WTC11 (cell line): Measurements from ENCODE around the gene AGTRAP. TPM values are rescaled to one million over a fixed set of nuclear protein-coding genes. Genes with fewer than 3 reads are reported as not detected.

Experiments used
- ATAC-seq: fragments of 200-7000 bp; cut with Tn5 transposase; 2 replicates; pipeline ENCODE4 v1.10.0; 2021; ENCODE audit warnings: mild to moderate bottlenecking, moderate library complexity
- CTCF ChIA-PET: fragments of 300-600 bp; sonication (Branson Sonifier 250); formaldehyde crosslinking; loops from one replicate; lab custom pipeline; 2021; ENCODE audit warnings: antibody characterized with exemption; lab: Charles Lee
- POLR2A ChIA-PET: fragments of 350-600 bp; sonication (Branson Sonifier 250); formaldehyde crosslinking; loops from one replicate; lab custom pipeline; 2021; ENCODE audit warnings: antibody characterized with exemption; lab: Charles Lee
- DNase-seq: peaks from one replicate; pipeline ENCODE4 v3.0.0; 2021; ENCODE audit warnings: low spot score
- H3K27ac Mint-ChIP-seq: 2 replicates; pipeline ENCODE4 v1.8.0; 2021; ENCODE audit warnings: mixed read lengths
- H3K27me3 Mint-ChIP-seq: 2 replicates; pipeline ENCODE4 v1.8.0; 2021; ENCODE audit warnings: low read depth, mild to moderate bottlenecking, moderate library complexity, mixed read lengths
- H3K36me3 Mint-ChIP-seq: 2 replicates; pipeline ENCODE4 v1.8.0; 2021; ENCODE audit warnings: mixed read lengths
- H3K4me1 Mint-ChIP-seq: 2 replicates; pipeline ENCODE4 v1.8.0; 2022; ENCODE audit warnings: mixed read lengths
- H3K4me3 Mint-ChIP-seq: 2 replicates; pipeline ENCODE4 v1.8.0; 2021; ENCODE audit warnings: mild to moderate bottlenecking, moderate library complexity, mixed read lengths
- H3K9me3 Mint-ChIP-seq: 2 replicates; pipeline ENCODE4 v1.8.0; 2021; ENCODE audit warnings: mixed read lengths
- ATF3 ChIP-seq: sonication (generic); formaldehyde crosslinking; conservative IDR thresholded peaks from 2 replicates; pipeline ENCODE4 v1.8.1; 2022; ENCODE audit warnings: mild to moderate bottlenecking, missing genetic modification reagents
- ATF6 ChIP-seq: sonication (generic); formaldehyde crosslinking; IDR thresholded peaks from 2 replicates; pipeline ENCODE4 v1.8.1; 2023; ENCODE audit warnings: mild to moderate bottlenecking, missing genetic modification reagents
- CDX4 ChIP-seq: fragments of 250-450 bp; sonication (Bioruptor Pico); IDR thresholded peaks from 2 replicates; pipeline ENCODE4 v1.9.0; 2021; ENCODE audit warnings: moderate library complexity, mild to moderate bottlenecking, inconsistent platforms, borderline replicate concordance
- ELF4 ChIP-seq: sonication (generic); formaldehyde crosslinking; IDR thresholded peaks from 2 replicates; pipeline ENCODE4 v1.8.1; 2022; ENCODE audit warnings: low read depth, mild to moderate bottlenecking, moderate library complexity, missing genetic modification reagents
- GABPB1 ChIP-seq: sonication (generic); formaldehyde crosslinking; IDR thresholded peaks from 2 replicates; pipeline ENCODE4 v1.8.1; 2023; ENCODE audit warnings: mild to moderate bottlenecking, missing genetic modification reagents
- JUN ChIP-seq: sonication (generic); formaldehyde crosslinking; IDR thresholded peaks from 2 replicates; pipeline ENCODE4 v1.8.0; 2023; ENCODE audit warnings: mild to moderate bottlenecking, missing genetic modification reagents
- MXD4 ChIP-seq: fragments of 250-450 bp; sonication (Bioruptor Pico); IDR thresholded peaks from 2 replicates; pipeline ENCODE4 v1.8.0; 2021; ENCODE audit warnings: mild to moderate bottlenecking, moderate library complexity, borderline replicate concordance
- MYBL2 ChIP-seq: sonication (generic); formaldehyde crosslinking; IDR thresholded peaks from 2 replicates; pipeline ENCODE4 v1.8.1; 2023; ENCODE audit warnings: mild to moderate bottlenecking, moderate library complexity, missing genetic modification reagents
- NR2C2 ChIP-seq: sonication (generic); formaldehyde crosslinking; IDR thresholded peaks from 2 replicates; pipeline ENCODE4 v1.8.0; 2022; ENCODE audit warnings: mild to moderate bottlenecking, missing genetic modification reagents
- SMAD4 ChIP-seq: sonication (generic); formaldehyde crosslinking; IDR thresholded peaks from 2 replicates; pipeline ENCODE4 v1.8.0; 2022; ENCODE audit warnings: mild to moderate bottlenecking, missing genetic modification reagents
- SOX15 ChIP-seq: fragments of 250-450 bp; sonication (Bioruptor Pico); IDR thresholded peaks from 2 replicates; pipeline ENCODE4 v1.9.0; 2021; ENCODE audit warnings: mild to moderate bottlenecking
- SP1 ChIP-seq: sonication (generic); formaldehyde crosslinking; conservative IDR thresholded peaks from 2 replicates; pipeline ENCODE4 v1.8.1; 2022; ENCODE audit warnings: missing genetic modification reagents
- STAT6 ChIP-seq: sonication (generic); formaldehyde crosslinking; conservative IDR thresholded peaks from 2 replicates; pipeline ENCODE4 v1.8.1; 2023; ENCODE audit warnings: mild to moderate bottlenecking, low read depth, missing genetic modification reagents, moderate library complexity
- TCF7 ChIP-seq: sonication (generic); formaldehyde crosslinking; IDR thresholded peaks from 2 replicates; pipeline ENCODE4 v1.8.0; 2022; ENCODE audit warnings: mild to moderate bottlenecking, low read depth, missing genetic modification reagents, moderate library complexity
- TEAD4 ChIP-seq: sonication (generic); formaldehyde crosslinking; IDR thresholded peaks from 2 replicates; pipeline ENCODE4 v1.8.0; 2022; ENCODE audit warnings: mild to moderate bottlenecking, missing genetic modification reagents
- ZNF138 ChIP-seq: sonication (generic); formaldehyde crosslinking; conservative IDR thresholded peaks from 2 replicates; pipeline ENCODE4 v1.8.1; 2022; ENCODE audit warnings: mild to moderate bottlenecking, moderate library complexity, missing genetic modification reagents
- ZNF263 ChIP-seq: sonication (generic); formaldehyde crosslinking; IDR thresholded peaks from 2 replicates; pipeline ENCODE4 v1.8.1; 2022; ENCODE audit warnings: low read depth, mild to moderate bottlenecking, moderate library complexity, missing genetic modification reagents
- ZNF423 ChIP-seq: fragments of 250-450 bp; sonication (Bioruptor Pico); IDR thresholded peaks from 2 replicates; pipeline ENCODE4 v2.1.2; 2022; ENCODE audit warnings: mild to moderate bottlenecking, moderate library complexity
- total RNA-seq: library from RNA; stranded (reverse); gene quantifications from 3 replicates; pipeline ENCODE4 v1.2.3, GENCODE V29; 2021
- TF ChIP-seq, protein P1 (sequence below): sonication (generic); formaldehyde crosslinking; IDR thresholded peaks from 2 replicates; pipeline ENCODE4 v1.8.1; 2022; ENCODE audit warnings: low read depth, mild to moderate bottlenecking, moderate library complexity, missing genetic modification reagents, borderline replicate concordance
- TF ChIP-seq, protein P2 (sequence below): sonication (generic); formaldehyde crosslinking; IDR thresholded peaks from 2 replicates; pipeline ENCODE4 v1.8.1; 2023; ENCODE audit warnings: mild to moderate bottlenecking, missing genetic modification reagents, moderate library complexity

Gene AGTRAP
- total RNA-seq, 1 experiment from 2014 or later, result 81.6 TPM

DNA sequence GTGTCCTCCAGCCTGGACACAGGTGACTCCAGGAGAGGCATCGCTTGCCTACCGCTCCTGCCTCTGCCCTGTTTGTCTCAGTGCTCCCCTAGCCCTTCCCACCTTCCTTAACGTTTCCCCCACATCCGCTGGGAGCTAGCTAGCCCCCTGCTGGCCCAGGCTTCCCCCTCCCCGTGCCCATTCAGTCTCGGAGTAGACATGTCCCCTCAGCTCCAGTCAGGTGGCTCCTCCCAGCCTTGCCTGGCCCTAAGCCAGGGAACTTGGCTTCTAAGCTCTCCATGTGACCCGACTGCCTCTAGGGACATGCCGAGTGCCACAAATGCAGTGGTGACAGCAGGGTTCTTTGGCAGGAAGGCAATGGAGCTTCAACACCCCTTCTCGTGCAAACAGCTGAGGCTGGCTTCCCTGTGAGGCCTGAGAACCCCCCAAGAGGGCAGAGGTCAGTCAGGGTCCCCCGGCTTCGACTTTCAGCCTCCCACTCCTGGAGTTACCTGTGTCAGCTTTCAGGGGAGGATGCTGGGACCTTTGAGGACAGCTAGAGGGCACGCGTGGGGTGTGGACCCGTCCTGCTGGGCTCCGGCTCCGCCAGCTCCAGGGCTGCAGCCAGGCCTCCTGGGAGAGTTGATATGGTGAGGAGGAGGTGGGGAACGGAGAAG lies 28.2 kb upstream of the AGTRAP start (continued):
- TF ChIP-seq STAT6 (CRISPR knock-in tag), result no peak
- TF ChIP-seq MYBL2 (CRISPR knock-in tag), result no peak
- TF ChIP-seq NR2C2 (CRISPR knock-in tag), result no peak
- no peak for TF ChIP-seq MXD4
- TF ChIP-seq ELF4, result no peak
- no peak for TF ChIP-seq SMAD4
- no peak for TF ChIP-seq ZNF138 (CRISPR knock-in tag)

DNA sequence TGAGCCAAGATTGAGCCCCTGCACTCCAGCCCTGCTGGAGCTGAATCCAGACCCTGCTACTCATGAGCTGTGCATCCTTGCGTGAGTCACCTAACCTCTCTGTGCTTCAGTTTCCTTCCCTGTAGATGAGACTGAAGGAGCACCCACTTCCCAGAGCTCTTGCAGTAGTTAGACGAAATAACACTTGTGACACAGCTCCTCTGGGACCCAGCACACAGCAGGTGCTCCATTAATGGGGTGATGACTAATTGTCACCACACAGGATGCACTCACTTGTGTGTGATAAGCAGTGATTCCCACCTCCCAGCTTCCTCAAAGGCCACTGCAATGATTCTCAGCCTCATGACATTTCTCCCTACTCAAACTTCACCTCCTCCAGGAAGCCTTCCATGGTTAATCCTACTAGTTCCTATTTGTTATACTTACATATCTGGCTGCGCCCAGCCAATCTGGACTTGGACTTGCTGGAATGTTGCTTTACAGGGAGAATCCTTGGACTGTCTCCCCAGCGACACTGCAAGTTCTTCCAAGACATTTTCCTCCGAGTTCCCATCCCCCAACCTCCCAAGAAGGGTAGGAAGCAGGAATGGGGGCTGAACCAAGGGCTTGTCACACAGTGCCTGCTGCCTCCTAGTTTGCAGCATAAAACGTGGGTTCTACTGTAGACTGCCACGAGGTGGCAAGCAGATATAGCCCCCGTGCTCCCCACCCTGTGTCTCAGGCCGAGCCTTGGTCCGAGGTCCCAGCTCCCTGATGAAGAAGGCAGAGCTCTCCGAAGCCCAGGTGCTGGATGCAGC lies 27.2 kb upstream of the AGTRAP start:
- Mint-ChIP-seq H3K4me1 (peaks cover 46% of the 10 kb centered on the region), H3K27me3 (no peaks in the 10 kb centered on the region), H3K4me3 (no peak overlapping the region), H3K36me3 (peaks cover 7% of the 10 kb centered on the region; the same call in 1 of the 2 replicates), H3K27ac (peak overlapping the region; percentile 17; the same call in 1 of the 2 replicates), H3K9me3 (no peaks in the 10 kb centered on the region)
- ATAC-seq, result no peak
- POLR2A ChIA-PET, result interaction anchor here (1.5 to 1.9 kb wide), 2 partner anchors 11 to 18 kb away, joined by 3 to 6 read pairs; partner anchors contain the start of gene DRAXIN
- TF ChIP-seq ATF3 (CRISPR knock-in tag), result no peak
- TF ChIP-seq ZNF263, result no peak
- no peak for TF ChIP-seq ZNF423 (CRISPR knock-in tag)
- TF ChIP-seq TCF7, result no peak
- no peak for DNase-seq
- CTCF ChIA-PET, result interaction anchor here (0.8 to 6.5 kb wide), 12 partner anchors 11 to 137 kb away, joined by 3 to 55 read pairs (median 16); partner anchors contain the start of genes AGTRAP, FBXO2, FBXO44 and FBXO6

DNA sequence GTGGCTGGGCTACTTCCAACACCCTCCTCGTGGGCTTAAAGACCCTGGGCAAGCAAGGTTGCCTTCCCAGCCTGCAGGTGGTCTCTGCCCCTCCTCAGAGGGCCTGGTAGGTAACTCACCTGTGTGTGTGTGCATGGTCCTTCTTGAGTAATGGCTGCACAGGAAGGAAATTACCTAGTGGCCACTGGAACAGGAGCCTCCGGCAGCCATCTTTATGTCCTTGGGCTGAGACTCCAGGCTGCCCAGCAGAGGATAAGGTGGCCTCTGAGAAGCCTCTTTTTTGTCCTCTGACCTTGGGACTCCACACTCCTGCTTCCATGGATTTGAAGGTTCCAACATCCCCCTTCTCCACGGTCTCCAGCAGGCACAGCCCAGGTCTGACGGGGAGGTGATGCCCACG lies 24.4 kb upstream of the AGTRAP start:
- ChIA-PET CTCF (interaction anchor here (0.8 to 5.8 kb wide), 35 partner anchors 9 to 182 kb away, joined by 3 to 55 read pairs (median 6); partner anchors contain the start of genes AGTRAP, DRAXIN, FBXO2 and FBXO44), POLR2A (interaction anchor here (0.5 to 1.4 kb wide), 4 partner anchors 21 to 818 kb away, joined by 3 to 6 read pairs (median 3); no protein-coding TSS in a partner anchor)
- no peak overlapping the region for H3K4me3 Mint-ChIP-seq
- DNase-seq (no peak), ATAC-seq (no peak)
- H3K27ac Mint-ChIP-seq, result no peak overlapping the region
- H3K9me3 Mint-ChIP-seq, result no peaks in the 10 kb centered on the region
- peaks cover 22% of the 10 kb centered on the region for H3K4me1 Mint-ChIP-seq
- no peaks in the 10 kb centered on the region; the same call in 1 of the 2 replicates for H3K27me3 Mint-ChIP-seq
- H3K36me3 Mint-ChIP-seq, result peaks cover 7% of the 10 kb centered on the region; the same call in 1 of the 2 replicates
- no peak for TF ChIP-seq CDX4 (CRISPR knock-in tag)
- TF ChIP-seq GABPB1 (CRISPR knock-in tag), result no peak
- TF ChIP-seq STAT6 (CRISPR knock-in tag), result no peak
- no peak for TF ChIP-seq ATF6
- TF ChIP-seq SP1, result no peak
- no peak for TF ChIP-seq JUN
- TF ChIP-seq, protein P1, sequence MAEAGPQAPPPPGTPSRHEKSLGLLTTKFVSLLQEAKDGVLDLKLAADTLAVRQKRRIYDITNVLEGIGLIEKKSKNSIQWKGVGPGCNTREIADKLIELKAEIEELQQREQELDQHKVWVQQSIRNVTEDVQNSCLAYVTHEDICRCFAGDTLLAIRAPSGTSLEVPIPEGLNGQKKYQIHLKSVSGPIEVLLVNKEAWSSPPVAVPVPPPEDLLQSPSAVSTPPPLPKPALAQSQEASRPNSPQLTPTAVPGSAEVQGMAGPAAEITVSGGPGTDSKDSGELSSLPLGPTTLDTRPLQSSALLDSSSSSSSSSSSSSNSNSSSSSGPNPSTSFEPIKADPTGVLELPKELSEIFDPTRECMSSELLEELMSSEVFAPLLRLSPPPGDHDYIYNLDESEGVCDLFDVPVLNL (CRISPR knock-in tag), result no peak
- TF ChIP-seq, protein P2, sequence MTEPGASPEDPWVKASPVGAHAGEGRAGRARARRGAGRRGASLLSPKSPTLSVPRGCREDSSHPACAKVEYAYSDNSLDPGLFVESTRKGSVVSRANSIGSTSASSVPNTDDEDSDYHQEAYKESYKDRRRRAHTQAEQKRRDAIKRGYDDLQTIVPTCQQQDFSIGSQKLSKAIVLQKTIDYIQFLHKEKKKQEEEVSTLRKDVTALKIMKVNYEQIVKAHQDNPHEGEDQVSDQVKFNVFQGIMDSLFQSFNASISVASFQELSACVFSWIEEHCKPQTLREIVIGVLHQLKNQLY (CRISPR knock-in tag), result no peak
- TF ChIP-seq SMAD4, result no peak
- no peak for TF ChIP-seq SOX15 (CRISPR knock-in tag)
- no peak for TF ChIP-seq ATF3 (CRISPR knock-in tag)
- no peak for TF ChIP-seq TEAD4 (CRISPR knock-in tag)
